Measurements from ENCODE around the gene FMN1.

DNA sequence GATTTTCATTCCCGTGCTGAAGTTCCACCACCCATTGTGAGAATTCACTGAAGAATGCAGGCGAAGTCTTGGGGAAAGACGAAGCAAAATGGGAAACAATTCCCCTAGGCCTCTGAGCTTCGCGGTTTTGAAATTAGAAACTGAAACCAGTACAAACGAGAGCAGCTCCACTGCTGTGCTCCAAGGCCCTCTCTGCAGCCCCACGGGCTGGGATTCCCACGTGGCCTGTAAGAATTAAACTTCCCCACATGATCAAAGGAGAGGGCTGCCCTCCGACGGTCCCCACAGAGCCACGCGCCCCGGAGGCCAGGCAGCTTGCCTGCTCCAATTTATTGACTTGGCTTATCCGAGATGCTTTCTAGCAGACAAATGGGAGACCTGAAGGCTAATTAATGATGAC, 332.8 kb downstream of the FMN1 start:
- TF ChIP-seq, protein P1, sequence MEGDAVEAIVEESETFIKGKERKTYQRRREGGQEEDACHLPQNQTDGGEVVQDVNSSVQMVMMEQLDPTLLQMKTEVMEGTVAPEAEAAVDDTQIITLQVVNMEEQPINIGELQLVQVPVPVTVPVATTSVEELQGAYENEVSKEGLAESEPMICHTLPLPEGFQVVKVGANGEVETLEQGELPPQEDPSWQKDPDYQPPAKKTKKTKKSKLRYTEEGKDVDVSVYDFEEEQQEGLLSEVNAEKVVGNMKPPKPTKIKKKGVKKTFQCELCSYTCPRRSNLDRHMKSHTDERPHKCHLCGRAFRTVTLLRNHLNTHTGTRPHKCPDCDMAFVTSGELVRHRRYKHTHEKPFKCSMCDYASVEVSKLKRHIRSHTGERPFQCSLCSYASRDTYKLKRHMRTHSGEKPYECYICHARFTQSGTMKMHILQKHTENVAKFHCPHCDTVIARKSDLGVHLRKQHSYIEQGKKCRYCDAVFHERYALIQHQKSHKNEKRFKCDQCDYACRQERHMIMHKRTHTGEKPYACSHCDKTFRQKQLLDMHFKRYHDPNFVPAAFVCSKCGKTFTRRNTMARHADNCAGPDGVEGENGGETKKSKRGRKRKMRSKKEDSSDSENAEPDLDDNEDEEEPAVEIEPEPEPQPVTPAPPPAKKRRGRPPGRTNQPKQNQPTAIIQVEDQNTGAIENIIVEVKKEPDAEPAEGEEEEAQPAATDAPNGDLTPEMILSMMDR (IDR thresholded peaks at IDR 0.05): no peak
- no peak for TF ChIP-seq POLR2AphosphoS5 (IDR thresholded peaks at IDR 0.05)

Measured in upper lobe of left lung (tissue), 4 donors.